Endothelial cell of umbilical vein (primary cell): Measurements from ENCODE around the gene FGL2. TPM values are rescaled to one million over a fixed set of nuclear protein-coding genes. Genes with fewer than 3 reads are reported as not detected.
"Not testable (repeated sequence)": the region's sequence is repeated elsewhere in the genome, so short reads cannot be mapped to it uniquely, and the experiment has no call there.

Source experiments
- BruUV-seq: library from RNA; stranded (reverse); fragments of 400-500 nt; replicated peaks from 2 replicates; lab custom pipeline; 2021; lab: Mats Ljungman, UMichigan
- CTCF ChIA-PET: fragments of 300-600, 350-600 bp; sonication (Branson Sonifier 250); formaldehyde crosslinking; loops from one replicate; lab custom pipeline; 2021; ENCODE audit warnings: antibody characterized with exemption, inconsistent platforms; lab: Charles Lee
- POLR2A ChIA-PET: fragments of 300-600, 350-600 bp; sonication (Branson Sonifier 250); formaldehyde crosslinking; loops from one replicate; lab custom pipeline; 2021; ENCODE audit warnings: antibody characterized with exemption, inconsistent platforms; lab: Charles Lee
- DNase-seq: peaks from one replicate; pipeline ENCODE4 v3.0.0-alpha.2; 2011; ENCODE audit warnings: low read depth, low spot score
- FAIRE-seq: peaks from 2 replicates; lab custom pipeline; 2011; peaks lifted over from hg19 to GRCh38; lab: Jason Lieb, UNC
- H2AFZ ChIP-seq: 2 replicates; pipeline ENCODE4 v1.6.0; 2012; ENCODE audit warnings: low read depth, low read length, control low read depth, inconsistent platforms
- H3K27ac ChIP-seq: 2 replicates; pipeline ENCODE4 v1.5.1; 2011; ENCODE audit warnings: low read depth, mild to moderate bottlenecking, control low read depth, low read length, moderate library complexity; ENCODE audit not compliant: insufficient read depth
- H3K27me3 ChIP-seq, 2 experiments: 2 replicates each; pipeline versions ENCODE4 v1.6.0 to v1.6.1; 2011; ENCODE audit warnings: low read length in 2 of 2, mixed read lengths in 1 of 2; ENCODE audit not compliant: control insufficient read depth in 2 of 2, insufficient read depth in 2 of 2
- H3K36me3 ChIP-seq, 2 experiments: 2 replicates in 1 of 2; 3 replicates in 1 of 2; pipeline ENCODE4 v1.5.1; 2011; ENCODE audit warnings: low read length in 2 of 2, mild to moderate bottlenecking in 1 of 2, moderate library complexity in 1 of 2; ENCODE audit not compliant: control insufficient read depth in 2 of 2, insufficient read depth in 2 of 2; ENCODE audit errors: extremely low read depth in 1 of 2
- H3K4me1 ChIP-seq: 3 replicates; pipeline ENCODE4 v1.5.1; 2011; ENCODE audit warnings: mild to moderate bottlenecking, low read length; ENCODE audit not compliant: control insufficient read depth, insufficient read depth; ENCODE audit errors: extremely low read depth
- H3K4me2 ChIP-seq: 2 replicates; pipeline ENCODE4 v1.6.1; 2011; ENCODE audit warnings: low read length, control low read depth, mixed read lengths; ENCODE audit not compliant: insufficient read depth
- H3K4me3 ChIP-seq, 3 experiments: fragments of 200-600 bp in 1 of 3; sonication (generic), shearing (Covaris generic) in 1 of 3; replicated peaks in 1 of 3; 2 replicates each; pipeline ENCODE4 v1.5.1; 2011 to 2016; ENCODE audit warnings: control low read depth in 3 of 3, low read length in 3 of 3, mild to moderate bottlenecking in 2 of 3, inconsistent platforms in 1 of 3, low read depth in 1 of 3, moderate library complexity in 1 of 3; ENCODE audit not compliant: insufficient read depth in 1 of 3
- H3K79me2 ChIP-seq: 2 replicates; pipeline ENCODE4 v1.6.0; 2012; ENCODE audit warnings: low read length, inconsistent platforms; ENCODE audit not compliant: control insufficient read depth, insufficient read depth
- H3K9ac ChIP-seq: replicated peaks from 2 replicates; pipeline ENCODE3; 2011; ENCODE audit warnings: low read length, control low read depth; ENCODE audit not compliant: insufficient read depth; ENCODE audit errors: extremely low read depth
- H3K9me1 ChIP-seq: replicated peaks from 3 replicates; pipeline ENCODE4 v1.6.0; 2011; ENCODE audit warnings: mild to moderate bottlenecking, low read length; ENCODE audit not compliant: control insufficient read depth, insufficient read depth; ENCODE audit errors: extremely low read depth
- H3K9me3 ChIP-seq: replicated peaks from 2 replicates; pipeline ENCODE4 v1.5.1; 2012; ENCODE audit warnings: low read length, inconsistent platforms; ENCODE audit not compliant: control insufficient read depth, insufficient read depth
- H4K20me1 ChIP-seq: replicated peaks from 2 replicates; pipeline ENCODE3; 2011; ENCODE audit warnings: mild to moderate bottlenecking, low read length; ENCODE audit not compliant: control insufficient read depth, insufficient read depth; ENCODE audit errors: extremely low read depth
- FOS ChIP-seq: IDR thresholded peaks from 2 replicates; pipeline ENCODE4 v1.6.1; 2011; ENCODE audit warnings: mild to moderate bottlenecking, low read length, moderate library complexity, borderline replicate concordance; ENCODE audit not compliant: insufficient read depth
- GATA2 ChIP-seq: IDR thresholded peaks from 2 replicates; pipeline ENCODE4 v1.7.0; 2011; ENCODE audit warnings: low read depth, mild to moderate bottlenecking, moderate library complexity, mixed read lengths, low read length; ENCODE audit not compliant: insufficient read length, insufficient read depth
- JUN ChIP-seq: IDR thresholded peaks from 2 replicates; pipeline ENCODE4 v1.6.1; 2011; ENCODE audit warnings: borderline replicate concordance, low read depth; ENCODE audit not compliant: insufficient read length, insufficient read depth
- MAX ChIP-seq: IDR thresholded peaks from 2 replicates; pipeline ENCODE4 v1.6.1; 2011; ENCODE audit not compliant: insufficient read depth, insufficient read length
- dilution Hi-C: fragments of 300-500 bp; cut with MboI; formaldehyde crosslinking; loops from one replicate; pipeline ENCODE4 v1.15.0; 2019; ENCODE audit warnings: low sequenced_read_pairs; ENCODE audit not compliant: extremely low pct_ligation_motif_present
- intact Hi-C: fragments of 100-400 bp; cut with micrococcal nuclease; formaldehyde crosslinking; loops from one replicate; pipeline ENCODE4 v1.10.0; 2022
- polyA plus RNA-seq, 4 experiments: library from polyadenylated mRNA; depleted of rRNA in 3 of 4; stranded (reverse) in 3 of 4; unstranded in 1 of 4; fragments of >200 nt; gene quantifications; 2 replicates each; pipeline versions ENCODE4 v1.2.1 to v1.2.3, GENCODE V29; 2011 to 2012; ENCODE audit warnings: missing spikeins in 1 of 4
- total RNA-seq: library from RNA; stranded (reverse); gene quantifications from 2 replicates; pipeline ENCODE4 v1.2.3, GENCODE V29; 2021

The FGL2 gene
- total and polyA plus RNA-seq, 2 donors (not counting 3 experiments of a cell fraction or from before 2014, with no cell fraction given) = not detected

- H3K27me3 ChIP-seq, H3K9ac ChIP-seq, H3K9me3 ChIP-seq, H3K36me3 ChIP-seq, DNase-seq, dilution Hi-C loops, H3K27ac ChIP-seq, H2AFZ ChIP-seq, H3K4me3 ChIP-seq, H3K9me1 ChIP-seq, H3K4me2 ChIP-seq, H3K4me1 ChIP-seq, FAIRE-seq, H4K20me1 ChIP-seq, intact Hi-C loops, POLR2A ChIA-PET, BruUV-seq, H3K79me2 ChIP-seq: not testable (repeated sequence)
- CTCF ChIA-PET = interaction anchor here (2.2 kb wide), 1 partner anchor 27 kb away, joined by 8 read pairs; no protein-coding TSS in a partner anchor
Observed at GRCh38 chr7:77219701-77220331, 20.2 kb upstream of the FGL2 start.

GRCh38 chr7:77217474-77218185, 18.0 kb upstream of the FGL2 start:
- Histone ChIP-seq H3K9me3 (no peaks in the 10 kb centered on the region), H3K9me1 (no peaks in the 10 kb centered on the region), H3K4me1 (no peaks in the 10 kb centered on the region), H3K9ac (no peak overlapping the region), H3K4me2 (no peak overlapping the region), H3K4me3 (no peak overlapping the region), H3K27me3 (peaks cover 0 to 4% of the 10 kb centered on the region in 2 experiments), H3K36me3 (no peaks in the 10 kb centered on the region), H4K20me1 (no peaks in the 10 kb centered on the region), H2AFZ (no peak overlapping the region), H3K79me2 (no peaks in the 10 kb centered on the region), H3K27ac (no peak overlapping the region)
- CTCF ChIA-PET = interaction anchor here (2.2 kb wide), 1 partner anchor 29 kb away, joined by 8 read pairs; no protein-coding TSS in a partner anchor
- POLR2A ChIA-PET = no interaction called here
- BruUV-seq = no TSS peak
- FAIRE-seq = no peak
- DNase-seq = no peak
- TF ChIP-seq JUN (no peak), FOS (no peak), GATA2 (no peak), MAX (no peak)
- intact Hi-C loops = no loop called here
- dilution Hi-C loops = no loop called here
